ENCODE measurements around the gene TMEM51.

DNA sequence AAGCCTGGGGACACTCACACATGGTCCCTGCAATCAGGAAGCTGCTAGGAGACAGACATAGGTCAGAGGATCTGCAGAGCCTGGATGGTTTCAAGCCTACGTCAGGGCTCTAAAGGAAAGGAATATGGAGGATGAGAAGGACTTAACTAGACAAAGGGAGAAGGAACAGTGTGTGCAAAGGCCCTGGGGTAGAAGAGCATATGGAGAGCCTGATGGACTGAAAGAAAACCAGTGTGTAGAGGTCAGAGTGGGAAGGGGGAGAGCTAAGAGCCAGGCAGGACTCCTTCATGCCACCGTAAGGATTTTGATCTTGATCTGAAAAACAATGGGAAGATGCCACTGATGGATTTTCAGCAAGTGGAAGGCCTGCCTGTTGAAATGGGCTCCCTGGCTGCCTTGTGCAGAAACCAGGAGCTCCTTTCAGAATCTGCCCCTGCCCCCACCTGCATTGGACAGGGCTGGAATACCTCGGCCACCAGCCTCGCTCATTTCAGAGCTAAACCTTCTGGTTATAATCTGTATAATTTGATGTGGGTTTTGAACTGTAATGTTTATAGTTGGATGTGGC is 102.1 kb downstream of the TMEM51 start:
- TF ChIP-seq, protein P1, sequence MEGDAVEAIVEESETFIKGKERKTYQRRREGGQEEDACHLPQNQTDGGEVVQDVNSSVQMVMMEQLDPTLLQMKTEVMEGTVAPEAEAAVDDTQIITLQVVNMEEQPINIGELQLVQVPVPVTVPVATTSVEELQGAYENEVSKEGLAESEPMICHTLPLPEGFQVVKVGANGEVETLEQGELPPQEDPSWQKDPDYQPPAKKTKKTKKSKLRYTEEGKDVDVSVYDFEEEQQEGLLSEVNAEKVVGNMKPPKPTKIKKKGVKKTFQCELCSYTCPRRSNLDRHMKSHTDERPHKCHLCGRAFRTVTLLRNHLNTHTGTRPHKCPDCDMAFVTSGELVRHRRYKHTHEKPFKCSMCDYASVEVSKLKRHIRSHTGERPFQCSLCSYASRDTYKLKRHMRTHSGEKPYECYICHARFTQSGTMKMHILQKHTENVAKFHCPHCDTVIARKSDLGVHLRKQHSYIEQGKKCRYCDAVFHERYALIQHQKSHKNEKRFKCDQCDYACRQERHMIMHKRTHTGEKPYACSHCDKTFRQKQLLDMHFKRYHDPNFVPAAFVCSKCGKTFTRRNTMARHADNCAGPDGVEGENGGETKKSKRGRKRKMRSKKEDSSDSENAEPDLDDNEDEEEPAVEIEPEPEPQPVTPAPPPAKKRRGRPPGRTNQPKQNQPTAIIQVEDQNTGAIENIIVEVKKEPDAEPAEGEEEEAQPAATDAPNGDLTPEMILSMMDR (IDR thresholded peaks at IDR 0.05; ENCODE audit: low read depth, low read length), result no peak
- TF ChIP-seq POLR2A (IDR thresholded peaks at IDR 0.05; ENCODE audit: extremely low read depth, insufficient read length) (no peak), MYC (IDR thresholded peaks at IDR 0.05; ENCODE audit: low read depth, low read length) (no peak)
